Stimulated activated CD4-positive, alpha-beta T cell treated with anti-CD3 and anti-CD28 coated beads, TNF-alpha, amount 100 ng/mL, for 4 hours (primary cell): Measurements from ENCODE around the gene MS4A5.

Source experiments
- DNase-seq, 3 experiments: peaks; one replicate each; pipeline ENCODE4 v3.0.0-alpha.2; 2020; ENCODE audit warnings: low read depth in 3 of 3

The MS4A5 gene

GRCh38 chr11:60482361-60482760 lies 53.0 kb downstream of the MS4A5 start:
- DNase-seq, result no peak

- no peak for DNase-seq
Measured at GRCh38 chr11:60485987-60486386, 56.6 kb downstream of the MS4A5 start.

- no peak for DNase-seq
Measured at GRCh38 chr11:60492488-60493009, 63.2 kb downstream of the MS4A5 start, which contains the start of gene MS4A12. Gene MS4A12 (plus strand): TSS chr11:60492778. CDS start chr11:60497319, 4,541 bp downstream.

- no peak for DNase-seq
Measured at GRCh38 chr11:60493454-60493853, 64.1 kb downstream of the MS4A5 start.
